Common myeloid progenitor, CD34-positive (primary cell): ENCODE results near the gene TMEFF1.
A peak's percentile ranks its signal among the peaks of the same experiment; 100 is the strongest.

ENCODE experiments used
- CTCF ChIA-PET: fragments of 350-600 bp; sonication (Branson Sonifier 250); formaldehyde crosslinking; loops from one replicate; lab custom pipeline; 2021; ENCODE audit warnings: antibody characterized with exemption; lab: Charles Lee
- POLR2A ChIA-PET: fragments of 350-600 bp; sonication (Branson Sonifier 250); formaldehyde crosslinking; loops from one replicate; lab custom pipeline; 2021; ENCODE audit warnings: antibody characterized with exemption; lab: Charles Lee
- DNase-seq, 3 donors: peaks; one replicate each; pipeline versions ENCODE4 v3.0.0 to v3.0.0-alpha.2; 2013
- H3K27ac ChIP-seq, 2 experiments: 1 replicate in 1 of 2; 2 replicates in 1 of 2; pipeline ENCODE4 v1.7.0; 2013; ENCODE audit warnings: inconsistent platforms in 2 of 2, low read length in 2 of 2, mild to moderate bottlenecking in 2 of 2, low read depth in 1 of 2, moderate library complexity in 1 of 2; ENCODE audit not compliant: severe bottlenecking in 2 of 2, insufficient read depth in 1 of 2, poor library complexity in 1 of 2
- H3K27me3 ChIP-seq, 5 experiments: replicated peaks in 2 of 5; 1 replicate in 3 of 5; 2 replicates in 2 of 5; pipeline versions ENCODE4 v1.6.1 to v1.7.0; 2013; ENCODE audit warnings: low read length in 4 of 5, mild to moderate bottlenecking in 2 of 5, moderate library complexity in 2 of 5, inconsistent platforms in 1 of 5; ENCODE audit not compliant: insufficient read depth in 5 of 5, control insufficient read depth in 4 of 5
- H3K36me3 ChIP-seq, 4 experiments: 1 replicate in 2 of 4; 2 replicates in 2 of 4; pipeline versions ENCODE4 v1.6.1 to v1.7.0; 2013; ENCODE audit warnings: low read length in 3 of 4, control low read depth in 1 of 4, mild to moderate bottlenecking in 1 of 4; ENCODE audit not compliant: control insufficient read depth in 4 of 4, insufficient read depth in 4 of 4
- H3K4me1 ChIP-seq, 4 experiments: 1 replicate in 3 of 4; 2 replicates in 1 of 4; pipeline versions ENCODE4 v1.6.1 to v1.7.1; 2013; ENCODE audit warnings: low read length in 3 of 4, mild to moderate bottlenecking in 3 of 4, control low read depth in 1 of 4, inconsistent platforms in 1 of 4, moderate library complexity in 1 of 4; ENCODE audit not compliant: control insufficient read depth in 4 of 4, insufficient read depth in 4 of 4; ENCODE audit errors: control extremely low read depth in 1 of 4
- H3K4me3 ChIP-seq, 7 experiments: 1 replicate in 4 of 7; 2 replicates in 3 of 7; pipeline versions ENCODE4 v1.5.1 to v1.7.0; 2013; ENCODE audit warnings: mild to moderate bottlenecking in 7 of 7, low read length in 6 of 7, moderate library complexity in 6 of 7, inconsistent platforms in 2 of 7, low read depth in 2 of 7, control low read depth in 1 of 7; ENCODE audit not compliant: insufficient read depth in 4 of 7, control insufficient read depth in 1 of 7; ENCODE audit errors: extremely low read depth in 1 of 7
- H3K9me3 ChIP-seq, 5 experiments: 1 replicate in 4 of 5; 2 replicates in 1 of 5; pipeline versions ENCODE4 v1.6.1 to v1.7.1; 2013; ENCODE audit warnings: low read length in 4 of 5, mild to moderate bottlenecking in 2 of 5, inconsistent platforms in 1 of 5, low read depth in 1 of 5, moderate library complexity in 1 of 5; ENCODE audit not compliant: control insufficient read depth in 4 of 5, insufficient read depth in 2 of 5; ENCODE audit errors: control extremely low read depth in 1 of 5
- WGBS: methylation state at CpG from one replicate; pipeline ENCODE4 v1.1.5; 2013; ENCODE audit not compliant: insufficient coverage; 5-methylcytosine and 5-hydroxymethylcytosine counted together

Gene TMEFF1

GRCh38 chr9:100485196-100485595, 12.2 kb downstream of the TMEFF1 start:
- ChIA-PET POLR2A (interaction anchor here (0.6 kb wide), 2 partner anchors 133 to 1764 kb away, joined by 4 to 5 read pairs; no protein-coding TSS in a partner anchor), CTCF (interaction anchor here (0.8 kb wide), 1 partner anchor 8 kb away, joined by 4 read pairs; no protein-coding TSS in a partner anchor)
- no peaks in the 10 kb centered on the region for H3K27me3 ChIP-seq
- 100% methylated on average over 1 of the region's 1 CpG for WGBS
- H3K9me3 ChIP-seq: no peaks in the 10 kb centered on the region
- H3K27ac ChIP-seq: no peak overlapping the region
- H3K36me3 ChIP-seq: no peaks in the 10 kb centered on the region
- no peak overlapping the region for H3K4me3 ChIP-seq
- no peak for DNase-seq
- no peaks in the 10 kb centered on the region for H3K4me1 ChIP-seq

GRCh38 chr9:100486479-100487176, 13.7 kb downstream of the TMEFF1 start:
- no peak for DNase-seq
- no peaks in the 10 kb centered on the region for H3K27me3 ChIP-seq
- 83% methylated on average over 7 of the region's 10 CpGs for WGBS
- no peaks in the 10 kb centered on the region for H3K4me1 ChIP-seq
- no peak overlapping the region for H3K27ac ChIP-seq
- ChIA-PET CTCF (no interaction called here), POLR2A (no interaction called here)
- no peaks in the 10 kb centered on the region for H3K9me3 ChIP-seq
- no peak overlapping the region for H3K4me3 ChIP-seq
- H3K36me3 ChIP-seq: no peaks in the 10 kb centered on the region

- no peak for DNase-seq
- Histone ChIP-seq H3K36me3 (no peaks in the 10 kb centered on the region), H3K4me1 (peaks cover 0 to 8% (median 0%) of the 10 kb centered on the region in 4 experiments), H3K9me3 (no peaks in the 10 kb centered on the region), H3K27me3 (no peaks in the 10 kb centered on the region), H3K4me3 (no peak overlapping the region), H3K27ac (no peak overlapping the region)
- POLR2A ChIA-PET: no interaction called here
- 100% methylated on average over 1 of the region's 1 CpG for WGBS
- CTCF ChIA-PET: no interaction called here
These were observed 15.2 kb downstream of the TMEFF1 start for GRCh38 chr9:100488177-100488576.

- H3K4me1 ChIP-seq: peaks cover 0 to 8% (median 0%) of the 10 kb centered on the region in 4 experiments
- no peak overlapping the region for H3K27ac ChIP-seq
- no peak overlapping the region for H3K4me3 ChIP-seq
- CTCF ChIA-PET: no interaction called here
- DNase-seq: no peak
- no peaks in the 10 kb centered on the region for H3K9me3 ChIP-seq
- no peaks in the 10 kb centered on the region for H3K27me3 ChIP-seq
- H3K36me3 ChIP-seq: no peaks in the 10 kb centered on the region
- POLR2A ChIA-PET: interaction anchor here (0.6 kb wide), 1 partner anchor 45 kb away, joined by 3 read pairs; no protein-coding TSS in a partner anchor
- WGBS: 100% methylated on average over 1 of the region's 4 CpGs
These were observed 16.9 kb downstream of the TMEFF1 start for GRCh38 chr9:100489836-100490235.

GRCh38 chr9:100492952-100493351, 20.0 kb downstream of the TMEFF1 start:
- POLR2A ChIA-PET: no interaction called here
- H3K27ac ChIP-seq: no peak overlapping the region
- peak in 1 of 3 donors; percentile 7 for DNase-seq
- H3K36me3 ChIP-seq: no peaks in the 10 kb centered on the region
- no peaks in the 10 kb centered on the region for H3K27me3 ChIP-seq
- no peaks in the 10 kb centered on the region for H3K9me3 ChIP-seq
- CTCF ChIA-PET: interaction anchor here (1.2 kb wide), 1 partner anchor 168 kb away, joined by 3 read pairs; no protein-coding TSS in a partner anchor
- no CpG with 5 or more reads among the region's 2 CpGs for WGBS
- H3K4me3 ChIP-seq: no peak overlapping the region
- peaks cover 0 to 8% (median 0%) of the 10 kb centered on the region in 4 experiments for H3K4me1 ChIP-seq

- ChIA-PET CTCF (no interaction called here), POLR2A (no interaction called here)
- H3K9me3 ChIP-seq: peaks cover 0 to 3% (median 0%) of the 10 kb centered on the region in 5 experiments
- no peaks in the 10 kb centered on the region for H3K36me3 ChIP-seq
- peak in 2 of 3 donors; percentile 5 to 16 for DNase-seq
- H3K27me3 ChIP-seq: no peaks in the 10 kb centered on the region
- no CpG with 5 or more reads among the region's 5 CpGs for WGBS
- H3K4me3 ChIP-seq: no peak overlapping the region
- no peaks in the 10 kb centered on the region for H3K4me1 ChIP-seq
- no peak overlapping the region for H3K27ac ChIP-seq
These were observed 25.6 kb downstream of the TMEFF1 start for GRCh38 chr9:100498592-100498991.

GRCh38 chr9:100499460-100499859, 26.5 kb downstream of the TMEFF1 start:
- POLR2A ChIA-PET: no interaction called here
- Histone ChIP-seq H3K4me3 (no peak overlapping the region), H3K9me3 (peaks cover 0 to 3% (median 0%) of the 10 kb centered on the region in 5 experiments), H3K36me3 (no peaks in the 10 kb centered on the region), H3K27me3 (no peaks in the 10 kb centered on the region), H3K4me1 (no peaks in the 10 kb centered on the region), H3K27ac (no peak overlapping the region)
- CTCF ChIA-PET: interaction anchor here (0.6 kb wide), 1 partner anchor 151 kb away, joined by 3 read pairs; no protein-coding TSS in a partner anchor
- DNase-seq: peak in 2 of 3 donors; percentile 8 to 30
- WGBS: no CpG with 5 or more reads among the region's 4 CpGs
